Measurements from ENCODE around the gene EBP. TPM values are rescaled to one million over a fixed set of nuclear protein-coding genes. Genes with fewer than 3 reads are reported as not detected.
A peak's percentile ranks its signal among the peaks of the same experiment; 100 is the strongest.
"Not testable (repeated sequence)": the region's sequence is repeated elsewhere in the genome, so short reads cannot be mapped to it uniquely, and the experiment has no call there.

Gene EBP
- polyA plus RNA-seq, 6 donors from 2014 or later: 54.3 to 83.5 (median 64.1) TPM

GRCh38 chrX:48540028-48540375, 18.4 kb downstream of the EBP start:
- Mint-ChIP-seq H3K4me3 (peak overlapping the region; percentile 80 to 97 (median 91)), H3K27ac (peak overlapping the region; percentile 89 to 99 (median 97)), H3K9me3 (peaks cover 0 to 5% (median 0%) of the 10 kb centered on the region in 7 donors), H3K36me3 (no peaks in the 10 kb centered on the region), H3K27me3 (no peaks in the 10 kb centered on the region), H3K4me1 (peaks cover 9 to 16% (median 14%) of the 10 kb centered on the region in 3 donors)
- ATAC-seq (ENCODE audit: low read depth in 2 of 2) (peak; percentile 51 to 55), DNase-seq (peak; percentile 63)

- Mint-ChIP-seq H3K36me3 (no peaks in the 10 kb centered on the region), H3K9me3 (peaks cover 0 to 5% (median 0%) of the 10 kb centered on the region in 7 donors), H3K27me3 (no peaks in the 10 kb centered on the region), H3K4me1 (peaks cover 9 to 16% (median 14%) of the 10 kb centered on the region in 3 donors), H3K4me3 (peak overlapping the region; percentile 80 to 97 (median 91)), H3K27ac (peak overlapping the region in 5 of 6 donors; percentile 89 to 99 (median 97))
- no peak for ATAC-seq (ENCODE audit: low read depth in 2 of 2)
- DNase-seq: peak; percentile 1
Measured at GRCh38 chrX:48540480-48540879, 18.9 kb downstream of the EBP start.

DNA sequence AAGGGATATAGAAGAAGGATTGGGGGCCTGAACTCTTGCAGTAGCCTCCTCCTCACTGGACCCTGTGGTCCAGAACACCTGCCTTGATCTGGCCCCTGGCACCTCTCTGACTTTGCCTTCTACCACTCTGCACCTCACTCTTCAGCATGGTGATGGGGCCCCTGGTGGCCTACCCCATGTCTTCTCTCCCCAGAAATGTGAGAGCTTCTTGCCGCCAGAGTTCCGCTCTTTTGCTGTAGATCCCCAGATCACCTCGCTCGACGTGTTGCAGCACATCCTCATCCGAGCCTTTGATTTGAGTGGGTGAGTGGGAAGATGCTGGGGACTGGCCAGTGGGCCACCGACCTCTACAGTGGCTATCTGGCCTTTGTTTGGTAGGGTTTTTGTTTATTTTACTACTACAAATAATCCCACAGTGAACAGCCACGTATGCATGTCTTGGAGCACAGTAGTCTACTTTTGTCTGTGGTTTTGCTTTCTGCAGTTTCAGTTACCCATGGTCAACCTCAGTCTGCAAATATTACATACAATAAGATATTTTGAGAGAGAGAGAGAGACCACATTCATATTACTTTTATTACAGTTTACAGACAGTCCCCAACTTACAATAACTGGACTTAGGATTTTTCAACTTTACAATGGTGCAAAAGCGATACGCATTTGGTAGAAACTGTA, 19.7 kb downstream of the EBP start:
- Mint-ChIP-seq H3K4me3 (peak overlapping the region in 6 of 8 donors; percentile 8 to 93 (median 66)), H3K36me3 (no peaks in the 10 kb centered on the region), H3K9me3 (peaks cover 0 to 5% (median 0%) of the 10 kb centered on the region in 7 donors), H3K4me1 (peaks cover 9 to 16% (median 14%) of the 10 kb centered on the region in 3 donors), H3K27me3 (no peaks in the 10 kb centered on the region), H3K27ac (peak overlapping the region in 3 of 6 donors; percentile 18 to 99 (median 89))
- ATAC-seq (ENCODE audit: low read depth in 2 of 2) (no peak), DNase-seq (no peak)

GRCh38 chrX:48548871-48549270, 27.3 kb downstream of the EBP start:
- no peak for ATAC-seq (ENCODE audit: low read depth in 2 of 2)
- H3K9me3 Mint-ChIP-seq: no peaks in the 10 kb centered on the region
- no peak for DNase-seq
- peak overlapping the region in 1 of 6 donors; percentile 82 for H3K27ac Mint-ChIP-seq
- H3K4me3 Mint-ChIP-seq: no peak overlapping the region
- H3K27me3 Mint-ChIP-seq: no peaks in the 10 kb centered on the region
- H3K36me3 Mint-ChIP-seq: no peaks in the 10 kb centered on the region
- no peaks in the 10 kb centered on the region for H3K4me1 Mint-ChIP-seq

DNA sequence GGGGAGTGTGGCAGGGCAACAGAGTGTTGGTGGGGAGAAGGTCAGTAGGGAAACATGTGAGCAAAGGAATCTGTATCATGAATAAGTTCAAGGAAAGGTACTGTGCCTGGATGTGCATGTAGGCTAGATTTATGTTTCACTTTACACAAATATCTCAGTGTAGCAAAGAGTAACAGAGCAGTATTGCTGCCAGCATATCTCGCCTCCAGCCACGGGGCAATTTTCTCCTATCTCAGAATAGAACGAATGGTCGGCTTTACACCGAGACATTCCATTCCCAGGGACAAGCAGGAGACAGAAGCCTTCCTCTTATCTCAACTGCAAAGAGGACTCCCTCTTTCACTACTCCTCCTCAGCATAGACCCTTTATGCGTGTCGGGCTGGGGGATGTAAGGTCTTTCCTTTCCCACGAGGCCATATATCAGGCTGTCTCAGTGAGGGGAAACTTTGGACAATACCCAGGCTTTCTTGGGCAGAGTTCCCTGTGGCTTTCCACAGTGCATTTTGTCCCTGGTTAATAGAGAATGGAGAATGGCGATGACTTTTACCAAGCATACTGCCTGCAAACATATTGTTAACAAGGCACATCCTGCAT, 34.2 kb downstream of the EBP start:
- ATAC-seq (ENCODE audit: low read depth in 2 of 2); H3K36me3 Mint-ChIP-seq: not testable (repeated sequence)

DNA sequence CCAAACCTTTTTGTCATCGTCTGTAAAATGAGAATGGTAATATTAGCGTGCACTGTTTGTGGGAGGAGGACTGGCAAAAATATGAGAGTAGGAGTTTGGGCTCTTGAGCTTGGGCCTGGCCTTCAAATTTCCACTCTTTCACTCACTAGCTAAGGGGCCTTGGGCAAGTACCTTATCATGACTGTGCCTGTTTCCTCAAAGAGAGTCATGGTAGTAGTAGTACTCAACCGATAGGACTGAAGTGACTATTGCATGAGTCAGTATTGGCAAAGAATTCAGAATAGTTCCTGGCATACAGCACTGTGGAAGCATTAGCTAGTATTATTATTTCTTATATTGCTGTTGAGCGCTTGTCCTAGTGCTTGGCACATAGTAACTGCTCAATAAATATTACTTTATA, 36.7 kb downstream of the EBP start:
- no peak for DNase-seq
- no peak for ATAC-seq (ENCODE audit: low read depth in 2 of 2)
- Mint-ChIP-seq H3K9me3 (peaks cover 0 to 2% (median 0%) of the 10 kb centered on the region in 7 donors), H3K4me3 (no peak overlapping the region), H3K27me3 (no peaks in the 10 kb centered on the region), H3K4me1 (peaks cover 0 to 5% (median 4%) of the 10 kb centered on the region in 3 donors), H3K36me3 (peaks cover 0 to 8% of the 10 kb centered on the region in 2 donors), H3K27ac (no peak overlapping the region)

More for the DNA sequence above, 34.2 kb downstream of the EBP start:
- H3K4me3 Mint-ChIP-seq, H3K27ac Mint-ChIP-seq, H3K9me3 Mint-ChIP-seq, H3K4me1 Mint-ChIP-seq, DNase-seq, H3K27me3 Mint-ChIP-seq: not testable (repeated sequence)

DNA sequence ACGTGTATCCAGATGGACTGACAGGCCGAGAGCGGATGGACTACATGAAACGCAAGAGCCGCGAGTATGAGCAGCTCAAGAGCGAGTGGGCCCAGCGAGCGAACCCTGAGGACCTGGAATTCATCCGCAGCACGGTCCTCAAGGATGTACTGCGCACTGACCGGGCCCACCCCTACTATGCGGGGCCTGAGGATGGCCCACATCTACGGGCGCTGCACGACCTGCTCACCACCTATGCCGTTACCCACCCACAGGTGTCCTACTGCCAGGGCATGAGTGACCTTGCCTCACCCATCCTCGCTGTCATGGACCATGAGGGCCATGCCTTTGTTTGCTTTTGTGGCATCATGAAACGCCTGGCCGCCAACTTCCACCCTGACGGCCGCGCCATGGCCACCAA, 38.0 kb downstream of the EBP start:
- no peak for ATAC-seq (ENCODE audit: low read depth in 2 of 2)
- H3K4me1 Mint-ChIP-seq: peaks cover 0 to 5% (median 3%) of the 10 kb centered on the region in 3 donors
- no peak overlapping the region for H3K4me3 Mint-ChIP-seq
- peak overlapping the region in 2 of 6 donors; percentile 14 to 75 for H3K27ac Mint-ChIP-seq
- no peak for DNase-seq
- H3K36me3 Mint-ChIP-seq: peaks cover 0 to 6% of the 10 kb centered on the region in 2 donors
- H3K9me3 Mint-ChIP-seq: peaks cover 0 to 2% (median 0%) of the 10 kb centered on the region in 7 donors
- H3K27me3 Mint-ChIP-seq: no peaks in the 10 kb centered on the region

- peaks cover 0 to 1% of the 10 kb centered on the region in 2 donors for H3K36me3 Mint-ChIP-seq
- no peak overlapping the region for H3K4me3 Mint-ChIP-seq
- DNase-seq (no peak), ATAC-seq (ENCODE audit: low read depth in 2 of 2) (no peak)
- H3K4me1 Mint-ChIP-seq: peaks cover 0 to 5% (median 0%) of the 10 kb centered on the region in 3 donors
- no peaks in the 10 kb centered on the region for H3K27me3 Mint-ChIP-seq
- H3K9me3 Mint-ChIP-seq: peaks cover 0 to 1% (median 0%) of the 10 kb centered on the region in 7 donors
- H3K27ac Mint-ChIP-seq: peak overlapping the region in 1 of 6 donors; percentile 76
Measured at GRCh38 chrX:48560056-48560455, 38.4 kb downstream of the EBP start.

DNA sequence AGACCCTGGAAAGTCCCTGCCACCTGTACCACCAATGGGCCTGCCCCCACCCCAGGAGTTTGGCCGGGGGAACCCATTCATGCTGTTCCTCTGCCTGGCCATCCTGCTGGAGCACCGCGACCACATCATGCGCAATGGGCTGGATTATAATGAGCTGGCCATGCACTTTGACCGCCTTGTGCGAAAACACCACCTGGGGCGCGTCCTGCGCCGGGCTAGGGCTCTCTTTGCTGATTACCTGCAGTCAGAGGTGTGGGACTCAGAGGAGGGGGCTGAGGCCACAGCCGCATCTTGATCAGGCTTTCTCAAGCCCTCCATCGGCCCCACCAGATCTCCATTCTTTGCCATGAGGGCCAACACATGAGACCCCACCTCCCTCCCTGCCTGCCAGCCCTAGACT, 39.1 kb downstream of the EBP start:
- peak overlapping the region in 1 of 6 donors; percentile 71 for H3K27ac Mint-ChIP-seq
- ATAC-seq (ENCODE audit: low read depth in 2 of 2): no peak
- no peak overlapping the region for H3K4me3 Mint-ChIP-seq
- no peaks in the 10 kb centered on the region for H3K27me3 Mint-ChIP-seq
- DNase-seq: no peak
- H3K36me3 Mint-ChIP-seq: no peaks in the 10 kb centered on the region
- H3K9me3 Mint-ChIP-seq: peaks cover 0 to 1% (median 0%) of the 10 kb centered on the region in 7 donors
- H3K4me1 Mint-ChIP-seq: peaks cover 0 to 5% (median 0%) of the 10 kb centered on the region in 3 donors

DNA sequence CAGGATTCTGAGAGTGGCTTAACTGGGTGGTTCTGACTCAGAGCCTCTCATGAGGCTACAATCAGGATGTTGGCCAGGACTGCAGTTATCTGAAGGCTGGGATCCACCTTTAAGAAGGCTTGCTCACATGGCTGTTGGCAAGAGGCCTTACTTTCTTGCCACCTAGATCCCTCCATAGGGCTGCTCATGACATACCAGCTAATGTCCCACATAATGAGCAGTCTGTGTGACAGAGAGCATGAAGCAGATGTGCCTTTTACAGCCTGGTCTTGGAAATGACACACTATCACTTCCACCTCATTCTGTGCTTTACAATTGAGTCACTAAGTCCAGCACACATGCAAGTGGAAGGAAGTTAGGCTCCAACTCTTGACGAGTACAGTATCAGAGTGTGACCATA, 48.4 kb downstream of the EBP start:
- Mint-ChIP-seq H3K27me3 (no peaks in the 10 kb centered on the region), H3K9me3 (peaks cover 0 to 2% (median 0%) of the 10 kb centered on the region in 7 donors), H3K4me3 (no peak overlapping the region), H3K27ac (no peak overlapping the region), H3K4me1 (peaks cover 2 to 13% (median 5%) of the 10 kb centered on the region in 3 donors), H3K36me3 (peaks cover 0 to 6% of the 10 kb centered on the region in 2 donors)
- ATAC-seq (ENCODE audit: low read depth in 2 of 2): no peak
- DNase-seq: no peak

DNA sequence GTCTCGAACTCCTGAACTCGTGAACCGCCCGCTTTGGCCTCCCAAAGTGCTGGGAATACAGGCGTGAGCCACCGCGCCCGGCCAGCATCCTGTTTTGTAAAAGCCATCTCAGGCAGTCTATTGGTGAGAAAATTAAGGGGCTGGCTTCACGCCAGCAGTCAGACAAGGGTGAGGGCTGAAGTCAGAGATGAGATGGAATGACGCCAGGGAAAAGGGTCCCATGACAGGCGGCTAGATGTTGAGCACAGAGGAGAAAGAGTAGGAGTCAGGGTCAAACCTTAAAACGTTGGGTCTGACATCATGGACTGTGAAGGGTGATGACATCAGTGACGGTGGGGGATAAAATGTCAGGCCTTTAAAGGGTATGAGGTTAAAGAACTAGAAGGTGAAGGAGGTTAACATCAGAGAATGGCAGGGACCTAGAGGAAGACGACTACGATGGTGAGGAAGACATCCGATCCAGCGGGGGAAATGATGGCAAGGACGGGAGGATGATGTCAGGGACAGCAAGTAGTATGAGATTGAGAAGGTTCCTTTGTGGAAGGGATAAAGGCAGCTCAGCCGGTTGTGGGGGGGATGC, 52.2 kb downstream of the EBP start:
- no peaks in the 10 kb centered on the region for H3K27me3 Mint-ChIP-seq

GRCh38 chrX:48574270-48575266, 53.0 kb downstream of the EBP start, which contains the start of gene RBM3:
Gene RBM3 (plus strand): TSS chrX:48574484. CDS start chrX:48575181, 697 bp downstream.
- H3K27ac Mint-ChIP-seq: peak within 1 kb of the TSS; percentile 97 to 100 (median 100)
- H3K27me3 Mint-ChIP-seq: no peaks in the 10 kb centered on the region

More for the DNA sequence above, 52.2 kb downstream of the EBP start:
- Mint-ChIP-seq H3K36me3 (peaks cover 0 to 13% of the 10 kb centered on the region in 2 donors), H3K9me3 (peaks cover 0 to 2% (median 0%) of the 10 kb centered on the region in 7 donors), H3K4me3 (peak overlapping the region; percentile 87 to 100 (median 98)), H3K27ac (peak overlapping the region; percentile 97 to 100 (median 100)), H3K4me1 (peaks cover 10 to 26% (median 18%) of the 10 kb centered on the region in 3 donors)
- no peak for DNase-seq
- ATAC-seq (ENCODE audit: low read depth in 2 of 2): peak; percentile 9 to 24

More at GRCh38 chrX:48574270-48575266, 53.0 kb downstream of the EBP start, which contains the start of gene RBM3:
- DNase-seq (peak; percentile 90), ATAC-seq (ENCODE audit: low read depth in 2 of 2) (peak; percentile 88 to 92)
- Mint-ChIP-seq H3K4me1 (peaks cover 11 to 26% (median 23%) of the 10 kb centered on the region in 3 donors), H3K9me3 (peaks cover 0 to 2% (median 0%) of the 10 kb centered on the region in 7 donors), H3K4me3 (peak within 1 kb of the TSS; percentile 87 to 100 (median 98)), H3K36me3 (peaks cover 0 to 13% of the 10 kb centered on the region in 2 donors)
